Ovary (tissue), 3 donors: Measurements from ENCODE around the gene TSPOAP1.

Experiments used
- CTCF ChIP-seq, 3 donors: fragments of 450-650 bp in 2 of 3; fragments of 200-600 bp in 1 of 3; IDR thresholded peaks; one replicate each; pipeline versions ENCODE4 v1.5.1 to v1.8.0; 2016 to 2022; ENCODE audit warnings: antibody characterized with exemption in 3 of 3, mild to moderate bottlenecking in 1 of 3
- EP300 ChIP-seq: sonication (generic); formaldehyde crosslinking; IDR thresholded peaks from one replicate; pipeline ENCODE4 v1.6.1; 2017; ENCODE audit warnings: antibody characterized with exemption
- donor health status: DM: no; HTN: no; CAD: no.

- TF ChIP-seq CTCF (IDR thresholded peaks at IDR 0.05) (no peak), EP300 (no peak)
Observed at GRCh38 chr17:58352596-58353388, 24.2 kb upstream of the TSPOAP1 start.
